Cardiac fibroblast (primary cell): ENCODE data around the gene DCT.

Experiments
- DNase-seq, 2 donors: peaks; one replicate each; pipeline versions ENCODE4 v3.0.0 to v3.0.0-alpha.2; 2010; ENCODE audit warnings: low read depth in 2 of 2
- H3K4me3 ChIP-seq, 2 donors: replicated peaks in 1 of 2; 1 replicate in 1 of 2; 2 replicates in 1 of 2; pipeline ENCODE4 v1.5.1; 2011; ENCODE audit warnings: low read depth in 2 of 2, low read length in 2 of 2, mild to moderate bottlenecking in 2 of 2, moderate library complexity in 1 of 2
- CTCF ChIP-seq: IDR thresholded peaks from one replicate; pipeline ENCODE4 v1.5.1; 2011; ENCODE audit warnings: low read depth, mild to moderate bottlenecking, low read length, inconsistent platforms

The DCT gene

GRCh38 chr13:94412870-94413597, 66.4 kb downstream of the DCT start:
- DNase-seq: no peak
- no peak overlapping the region for H3K4me3 ChIP-seq
- no peak for TF ChIP-seq CTCF

GRCh38 chr13:94411747-94412146, 67.7 kb downstream of the DCT start:
- DNase-seq: no peak
- no peak overlapping the region for H3K4me3 ChIP-seq
- TF ChIP-seq CTCF: no peak

GRCh38 chr13:94408314-94409036, 71.0 kb downstream of the DCT start:
- no peak overlapping the region for H3K4me3 ChIP-seq
- no peak for DNase-seq
- TF ChIP-seq CTCF: no peak

GRCh38 chr13:94400874-94401273, 78.6 kb downstream of the DCT start:
- H3K4me3 ChIP-seq: no peak overlapping the region
- no peak for DNase-seq

GRCh38 chr13:94399812-94400211, 79.7 kb downstream of the DCT start:
- TF ChIP-seq CTCF: no peak
- no peak overlapping the region for H3K4me3 ChIP-seq
- no peak for DNase-seq

More at GRCh38 chr13:94400874-94401273, 78.6 kb downstream of the DCT start:
- TF ChIP-seq CTCF: no peak

- no peak for TF ChIP-seq CTCF
- DNase-seq: no peak
- no peak overlapping the region for H3K4me3 ChIP-seq
Observed at GRCh38 chr13:94395860-94396259, 83.6 kb downstream of the DCT start.
